HFFc6 (cell line): Measurements from ENCODE around the gene MCFD2. TPM values are rescaled to one million over a fixed set of nuclear protein-coding genes. Genes with fewer than 3 reads are reported as not detected.

Source experiments
- DNase-seq: peaks from one replicate; pipeline ENCODE4 v3.0.0-alpha.2; 2018
- H3K27ac Mint-ChIP-seq: 2 replicates; pipeline ENCODE4 v1.8.0; 2020; ENCODE audit warnings: mild to moderate bottlenecking, mixed read lengths
- H3K27me3 Mint-ChIP-seq: 2 replicates; pipeline ENCODE4 v1.8.0; 2021; ENCODE audit warnings: mild to moderate bottlenecking, moderate library complexity, mixed read lengths; ENCODE audit not compliant: insufficient read depth
- H3K36me3 Mint-ChIP-seq: 2 replicates; pipeline ENCODE4 v1.8.0; 2021; ENCODE audit warnings: low read depth, mixed read lengths
- H3K4me1 Mint-ChIP-seq: 2 replicates; pipeline ENCODE4 v1.8.0; 2020; ENCODE audit warnings: low read depth, mixed read lengths
- H3K4me3 Mint-ChIP-seq: 2 replicates; pipeline ENCODE4 v1.8.0; 2020; ENCODE audit warnings: mild to moderate bottlenecking, moderate library complexity, mixed read lengths
- H3K9me3 Mint-ChIP-seq: 2 replicates; pipeline ENCODE4 v1.8.0; 2020; ENCODE audit warnings: mild to moderate bottlenecking, mixed read lengths
- CTCF ChIP-seq: fragments of 200-600 bp; sonication (generic); IDR thresholded peaks from 2 replicates; pipeline ENCODE4 v1.5.0; 2021; ENCODE audit warnings: antibody characterized with exemption, mild to moderate bottlenecking
- total RNA-seq, 6 experiments: library from RNA; stranded (reverse); fragmentation: NEBNext Ultra II Directional; extraction: Animal tissue kit (Norgen Biotek cat#: 25700); gene quantifications; 2 replicates in 1 of 6; 3 replicates in 5 of 6; pipeline ENCODE4 v1.2.3, GENCODE V29; 2021

Gene MCFD2
- total RNA-seq, 6 experiments from 2014 or later = 379 to 441 (median 410) TPM

- Mint-ChIP-seq H3K27me3 (peaks cover 2% of the 10 kb centered on the region), H3K4me3 (no peak overlapping the region), H3K27ac (no peak overlapping the region), H3K9me3 (no peaks in the 10 kb centered on the region), H3K36me3 (peaks cover 34% of the 10 kb centered on the region), H3K4me1 (peaks cover 31% of the 10 kb centered on the region)
- DNase-seq = no peak
- no peak for TF ChIP-seq CTCF
Measured at GRCh38 chr2:46960618-46961017, 45.0 kb upstream of the MCFD2 start.

GRCh38 chr2:46958431-46959017, 42.9 kb upstream of the MCFD2 start:
- Mint-ChIP-seq H3K36me3 (peaks cover 49% of the 10 kb centered on the region), H3K4me3 (no peak overlapping the region), H3K4me1 (peaks cover 32% of the 10 kb centered on the region), H3K9me3 (no peaks in the 10 kb centered on the region), H3K27me3 (peaks cover 6% of the 10 kb centered on the region), H3K27ac (no peak overlapping the region)
- TF ChIP-seq CTCF = no peak
- no peak for DNase-seq

GRCh38 chr2:46956981-46957531, 41.5 kb upstream of the MCFD2 start:
- Mint-ChIP-seq H3K4me1 (peaks cover 26% of the 10 kb centered on the region), H3K27me3 (peaks cover 6% of the 10 kb centered on the region), H3K4me3 (no peak overlapping the region), H3K27ac (no peak overlapping the region), H3K36me3 (peaks cover 47% of the 10 kb centered on the region), H3K9me3 (no peaks in the 10 kb centered on the region)
- TF ChIP-seq CTCF = no peak
- no peak for DNase-seq

- peaks cover 27% of the 10 kb centered on the region for H3K4me1 Mint-ChIP-seq
- DNase-seq = no peak
- H3K27ac Mint-ChIP-seq = peak overlapping the region; percentile 99
- no peaks in the 10 kb centered on the region for H3K9me3 Mint-ChIP-seq
- no peak for TF ChIP-seq CTCF
- H3K36me3 Mint-ChIP-seq = peaks cover 54% of the 10 kb centered on the region
- peaks cover 6% of the 10 kb centered on the region for H3K27me3 Mint-ChIP-seq
- peak overlapping the region; percentile 72 for H3K4me3 Mint-ChIP-seq
Measured at GRCh38 chr2:46955764-46956163, 40.2 kb upstream of the MCFD2 start.

- peaks cover 34% of the 10 kb centered on the region for H3K4me1 Mint-ChIP-seq
- H3K27me3 Mint-ChIP-seq = peaks cover 6% of the 10 kb centered on the region
- no peaks in the 10 kb centered on the region for H3K9me3 Mint-ChIP-seq
- DNase-seq = peak; percentile 94
- peak overlapping the region; percentile 72 for H3K4me3 Mint-ChIP-seq
- H3K36me3 Mint-ChIP-seq = peaks cover 55% of the 10 kb centered on the region
- no peak for TF ChIP-seq CTCF
- peak overlapping the region; percentile 99 for H3K27ac Mint-ChIP-seq
Measured at GRCh38 chr2:46954951-46955571, 39.5 kb upstream of the MCFD2 start.
